ENCODE measurements around the gene RNF20. TPM values are rescaled to one million over a fixed set of nuclear protein-coding genes. Genes with fewer than 3 reads are reported as not detected.
A peak's percentile ranks its signal among the peaks of the same experiment; 100 is the strongest.
"Not testable (repeated sequence)": the region's sequence is repeated elsewhere in the genome, so short reads cannot be mapped to it uniquely, and the experiment has no call there.

Gene RNF20
- total RNA-seq, 1 experiment from 2014 or later, result 37.6 TPM

- POLR2A ChIA-PET, result not testable (repeated sequence)
- peak overlapping the region; percentile 25; the same call in 1 of the 2 replicates for H3K4me2 ChIP-seq (ENCODE audit: low read length)
These were observed 56.4 kb downstream of the RNF20 start for GRCh38 chr9:101590074-101590473.

DNA sequence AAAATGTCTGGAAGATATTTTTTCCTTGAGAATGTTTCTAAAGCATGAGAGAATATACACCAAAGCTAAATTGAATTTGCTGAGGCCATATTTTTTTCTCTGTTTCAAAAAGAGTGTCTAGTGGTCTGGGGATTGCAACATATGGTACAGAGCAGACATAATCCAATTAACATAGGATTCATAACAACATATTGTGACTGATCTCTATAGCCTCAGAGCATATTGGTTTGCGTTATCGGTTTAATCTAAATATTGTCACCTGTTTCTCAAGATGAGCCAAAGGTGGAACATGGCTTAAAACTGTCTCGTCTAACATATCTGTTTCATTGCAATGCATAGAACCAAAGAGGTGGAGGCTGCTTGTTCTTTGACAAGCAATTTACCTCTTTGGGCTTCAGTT lies 57.2 kb downstream of the RNF20 start:
- TF ChIP-seq ZFX (IDR thresholded peaks at IDR 0.05) (no peak), EZH2 (IDR thresholded peaks at IDR 0.05) (no peak), YY1 (IDR thresholded peaks at IDR 0.05; ENCODE audit: extremely low read depth, insufficient replicate concordance, low read depth, low read length) (no peak), SRF (IDR thresholded peaks at IDR 0.05; ENCODE audit: low read depth) (no peak), EGR1 (IDR thresholded peaks at IDR 0.05; ENCODE audit: low read depth) (no peak)
- Histone ChIP-seq H3K27me3 (ENCODE audit: insufficient read depth, low read length) (peaks cover 7% of the 10 kb centered on the region; the same call in 1 of the 2 replicates), H2AFZ (ENCODE audit: low read depth, low read length, poor library complexity, severe bottlenecking) (no peak overlapping the region), H3K27ac (ENCODE audit: low read depth, low read length) (no peak overlapping the region), H3K9me2 (ENCODE audit: insufficient read depth) (no peaks in the 10 kb centered on the region), H3K9ac (ENCODE audit: low read length) (no peak overlapping the region), H3K4me1 (ENCODE audit: control insufficient read depth in 1 of 2, insufficient read depth in 2 of 2, low read length in 2 of 2) (peaks cover 0 to 12% of the 10 kb centered on the region in 2 experiments; a peak in 2 of 4 replicates), H3K4me3 (replicated peaks in 1 of 2; ENCODE audit: low read depth in 1 of 2, low read length in 2 of 2) (no peak overlapping the region), H3K79me2 (ENCODE audit: insufficient read depth, low read length) (no peaks in the 10 kb centered on the region), H3K4me2 (ENCODE audit: low read length) (no peak overlapping the region), H3K9me3 (ENCODE audit: control insufficient read depth in 1 of 2, insufficient read depth in 1 of 2, low read depth in 1 of 2, low read length in 2 of 2) (no peaks in the 10 kb centered on the region), H4K20me1 (ENCODE audit: insufficient read depth) (no peaks in the 10 kb centered on the region), H3K36me3 (ENCODE audit: control insufficient read depth in 1 of 2, insufficient read depth in 2 of 2, low read length in 2 of 2) (no peaks in the 10 kb centered on the region)
- ChIA-PET CTCF (no interaction called here), POLR2A (no interaction called here), RAD21 (ENCODE audit: low non-redundant PET in 1 of 2, low total read pairs in 2 of 2, uncharacterized antibody in 2 of 2, unreplicated experiment in 2 of 2) (no interaction called here)
- ATAC-seq (no peak), DNase-seq (ENCODE audit: low read depth, low spot score) (no peak)
- intact Hi-C loops (cut with micrococcal nuclease), result no loop called here
- no TSS peak for BruUV-seq (replicated peaks)

More at GRCh38 chr9:101590074-101590473, 56.4 kb downstream of the RNF20 start:
- H4K20me1 ChIP-seq (ENCODE audit: insufficient read depth); CTCF ChIA-PET; H3K9me3 ChIP-seq (ENCODE audit: control insufficient read depth in 1 of 2, insufficient read depth in 1 of 2, low read depth in 1 of 2, low read length in 2 of 2); intact Hi-C loops (cut with micrococcal nuclease); H3K27me3 ChIP-seq (ENCODE audit: insufficient read depth, low read length); H3K4me3 ChIP-seq (replicated peaks in 1 of 2; ENCODE audit: low read depth in 1 of 2, low read length in 2 of 2); H3K27ac ChIP-seq (ENCODE audit: low read depth, low read length); H3K36me3 ChIP-seq (ENCODE audit: control insufficient read depth in 1 of 2, insufficient read depth in 2 of 2, low read length in 2 of 2); H2AFZ ChIP-seq (ENCODE audit: low read depth, low read length, poor library complexity, severe bottlenecking); RAD21 ChIA-PET (ENCODE audit: low non-redundant PET in 1 of 2, low total read pairs in 2 of 2, uncharacterized antibody in 2 of 2, unreplicated experiment in 2 of 2); H3K79me2 ChIP-seq (ENCODE audit: insufficient read depth, low read length); H3K9me2 ChIP-seq (ENCODE audit: insufficient read depth); BruUV-seq (replicated peaks); H3K9ac ChIP-seq (ENCODE audit: low read length): not testable (repeated sequence)
- DNase-seq (ENCODE audit: low read depth, low spot score) (peak; percentile 27), ATAC-seq (peak; percentile 82)
- TF ChIP-seq FOSL1 (IDR thresholded peaks at IDR 0.05; ENCODE audit: low read depth) (peak; percentile 35; the same call in 1 of the 2 replicates), JUND (IDR thresholded peaks at IDR 0.05) (peak; percentile 18; the same call in 1 of the 2 replicates)
- H3K4me1 ChIP-seq (ENCODE audit: control insufficient read depth in 1 of 2, insufficient read depth in 2 of 2, low read length in 2 of 2), result peaks cover 0 to 12% of the 10 kb centered on the region in 2 experiments; a peak in 2 of 4 replicates
